ENCODE results near the gene LGI2. TPM values are rescaled to one million over a fixed set of nuclear protein-coding genes. Genes with fewer than 3 reads are reported as not detected.

LGI2 gene
- total RNA-seq, 4 donors from 2014 or later, result 0.05 to 0.31 (median 0.19) TPM

GRCh38 chr4:25002681-25003080 lies 28.1 kb downstream of the LGI2 start:
- no peak overlapping the region for H3K4me3 ChIP-seq
- no peaks in the 10 kb centered on the region for H3K27me3 ChIP-seq
- in situ Hi-C loops (cut with MboI; ENCODE audit: low sequenced_read_pairs in 4 of 4), result no loop called here
- H3K36me3 ChIP-seq, result no peaks in the 10 kb centered on the region
- ATAC-seq, result no peak
- TF ChIP-seq, protein P1, sequence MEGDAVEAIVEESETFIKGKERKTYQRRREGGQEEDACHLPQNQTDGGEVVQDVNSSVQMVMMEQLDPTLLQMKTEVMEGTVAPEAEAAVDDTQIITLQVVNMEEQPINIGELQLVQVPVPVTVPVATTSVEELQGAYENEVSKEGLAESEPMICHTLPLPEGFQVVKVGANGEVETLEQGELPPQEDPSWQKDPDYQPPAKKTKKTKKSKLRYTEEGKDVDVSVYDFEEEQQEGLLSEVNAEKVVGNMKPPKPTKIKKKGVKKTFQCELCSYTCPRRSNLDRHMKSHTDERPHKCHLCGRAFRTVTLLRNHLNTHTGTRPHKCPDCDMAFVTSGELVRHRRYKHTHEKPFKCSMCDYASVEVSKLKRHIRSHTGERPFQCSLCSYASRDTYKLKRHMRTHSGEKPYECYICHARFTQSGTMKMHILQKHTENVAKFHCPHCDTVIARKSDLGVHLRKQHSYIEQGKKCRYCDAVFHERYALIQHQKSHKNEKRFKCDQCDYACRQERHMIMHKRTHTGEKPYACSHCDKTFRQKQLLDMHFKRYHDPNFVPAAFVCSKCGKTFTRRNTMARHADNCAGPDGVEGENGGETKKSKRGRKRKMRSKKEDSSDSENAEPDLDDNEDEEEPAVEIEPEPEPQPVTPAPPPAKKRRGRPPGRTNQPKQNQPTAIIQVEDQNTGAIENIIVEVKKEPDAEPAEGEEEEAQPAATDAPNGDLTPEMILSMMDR (IDR thresholded peaks at IDR 0.05 in 4 of 5, conservative IDR thresholded peaks at IDR 0.05 in 1 of 5), result no peak
- TF ChIP-seq POLR2A (IDR thresholded peaks at IDR 0.05), result no peak
- intact Hi-C loops (cut with DNase I; ENCODE audit: low total_unique reads), result no loop called here
- peaks cover 0 to 3% of the 10 kb centered on the region in 2 donors for H3K4me1 ChIP-seq
- DNase-seq, result no peak
- peak overlapping the region in 1 of 4 donors; percentile 7 for H3K27ac ChIP-seq
- H3K9me3 ChIP-seq, result no peaks in the 10 kb centered on the region

- DNase-seq (no peak), ATAC-seq (no peak)
- Histone ChIP-seq H3K4me1 (peaks cover 0 to 3% of the 10 kb centered on the region in 2 donors), H3K4me3 (no peak overlapping the region), H3K27ac (no peak overlapping the region), H3K27me3 (no peaks in the 10 kb centered on the region), H3K9me3 (no peaks in the 10 kb centered on the region), H3K36me3 (no peaks in the 10 kb centered on the region)
- in situ Hi-C loops (cut with MboI; ENCODE audit: low sequenced_read_pairs in 4 of 4), result no loop called here
- TF ChIP-seq, protein P1 (IDR thresholded peaks at IDR 0.05 in 4 of 5, conservative IDR thresholded peaks at IDR 0.05 in 1 of 5), result no peak
- no peak for TF ChIP-seq POLR2A (IDR thresholded peaks at IDR 0.05)
- intact Hi-C loops (cut with DNase I; ENCODE audit: low total_unique reads), result no loop called here
These were observed 29.2 kb downstream of the LGI2 start for GRCh38 chr4:25001509-25001908.

DNA sequence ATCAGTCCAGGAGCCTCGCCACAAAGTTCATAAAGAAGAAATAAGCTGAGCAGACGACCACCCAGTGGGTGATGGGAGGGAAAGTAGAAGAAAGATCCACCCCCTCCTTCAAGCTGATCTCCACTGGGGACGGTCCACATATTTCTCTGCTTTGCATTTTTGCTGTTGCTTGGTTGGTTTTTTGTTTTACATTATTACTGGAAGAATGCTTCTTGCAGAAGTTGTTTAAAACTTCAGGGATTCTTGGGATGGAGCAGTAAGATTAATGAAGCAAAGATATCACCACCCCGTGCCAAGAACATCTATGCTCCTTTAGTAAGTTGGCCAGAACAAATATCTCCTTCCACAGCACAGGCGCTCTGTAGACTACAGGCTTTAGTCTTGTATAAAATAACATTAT lies 30.1 kb downstream of the LGI2 start:
- Histone ChIP-seq H3K9me3 (no peaks in the 10 kb centered on the region), H3K4me1 (peaks cover 0 to 3% of the 10 kb centered on the region in 2 donors), H3K4me3 (no peak overlapping the region), H3K27me3 (no peaks in the 10 kb centered on the region), H3K36me3 (no peaks in the 10 kb centered on the region), H3K27ac (no peak overlapping the region)
- DNase-seq (no peak), ATAC-seq (no peak)
- no peak for TF ChIP-seq POLR2A (IDR thresholded peaks at IDR 0.05)
- TF ChIP-seq, protein P1 (IDR thresholded peaks at IDR 0.05 in 4 of 5, conservative IDR thresholded peaks at IDR 0.05 in 1 of 5), result no peak
- in situ Hi-C loops (cut with MboI; ENCODE audit: low sequenced_read_pairs in 4 of 4), result no loop called here
- intact Hi-C loops (cut with DNase I; ENCODE audit: low total_unique reads), result no loop called here

DNA sequence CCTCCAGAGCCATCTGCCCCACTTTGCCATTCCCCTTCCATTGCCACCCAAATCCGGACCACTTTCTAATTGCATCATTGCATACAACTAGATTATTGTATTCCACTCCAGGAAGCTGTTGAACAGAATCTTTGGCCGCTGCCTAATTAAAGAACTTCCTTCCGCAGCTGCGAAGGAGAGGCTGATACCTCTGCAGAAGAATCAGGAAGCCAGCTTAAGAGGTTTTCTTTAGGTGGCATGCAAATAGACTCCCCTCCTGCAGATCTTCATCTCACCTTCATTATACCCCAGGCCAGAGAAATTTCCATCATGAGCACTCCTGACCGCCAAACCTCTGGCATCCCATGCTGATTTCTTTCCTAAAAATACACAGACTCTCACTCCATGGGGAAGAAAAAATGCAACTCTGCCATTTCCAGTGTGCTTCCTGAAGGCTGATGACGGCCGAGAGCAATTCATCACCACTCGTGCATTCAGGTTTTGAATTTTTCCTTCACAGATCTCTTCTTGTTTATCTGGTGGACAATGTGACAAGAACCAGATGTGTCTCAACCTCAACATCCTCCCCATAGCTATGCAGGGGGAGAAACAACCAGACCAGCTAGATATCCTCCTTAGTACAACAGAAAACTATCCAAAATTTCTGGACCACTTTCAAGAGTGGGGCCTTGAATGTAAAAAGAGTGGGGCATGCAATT lies 31.2 kb downstream of the LGI2 start:
- peaks cover 0 to 3% of the 10 kb centered on the region in 2 donors for H3K4me1 ChIP-seq
- H3K27me3 ChIP-seq, result no peaks in the 10 kb centered on the region
- H3K27ac ChIP-seq, result no peak overlapping the region
- H3K9me3 ChIP-seq, result no peaks in the 10 kb centered on the region
- ATAC-seq (no peak), DNase-seq (no peak)
- intact Hi-C loops (cut with DNase I; ENCODE audit: low total_unique reads), result no loop called here
- H3K4me3 ChIP-seq, result no peak overlapping the region
- in situ Hi-C loops (cut with MboI; ENCODE audit: low sequenced_read_pairs in 4 of 4), result loop anchor here in 1 of 4 donors (25.0 kb wide), 1 partner anchor 512 kb away; no protein-coding TSS in a partner anchor
- TF ChIP-seq, protein P1 (IDR thresholded peaks at IDR 0.05 in 4 of 5, conservative IDR thresholded peaks at IDR 0.05 in 1 of 5), result no peak
- H3K36me3 ChIP-seq, result no peaks in the 10 kb centered on the region

Data from gastrocnemius medialis (tissue), 4 donors.